ENCODE results near the gene CELF4. TPM values are rescaled to one million over a fixed set of nuclear protein-coding genes. Genes with fewer than 3 reads are reported as not detected.

CELF4 gene
- total RNA-seq, 1 experiment from 2014 or later: 0.40 TPM

- H3K9me3 ChIP-seq (ENCODE audit: low read length): no peaks in the 10 kb centered on the region
- ChIA-PET POLR2A (ENCODE audit: unreplicated experiment) (interaction anchor here (0.6 kb wide), 1 partner anchor 177 kb away, joined by 6 read pairs; no protein-coding TSS in a partner anchor), CTCF (no interaction called here)
- no peak for ATAC-seq
- 0 out of 2 replicates have a peak, but pooled peaks cover 3% of the 10 kb centered on the region for H3K27me3 ChIP-seq (ENCODE audit: low read length)
- H3K79me2 ChIP-seq (ENCODE audit: low read length): no peaks in the 10 kb centered on the region
- no peaks in the 10 kb centered on the region for H3K36me3 ChIP-seq (ENCODE audit: low read depth, low read length)
- no peak overlapping the region for H3K9ac ChIP-seq (ENCODE audit: low read length)
- intact Hi-C loops (cut with micrococcal nuclease): no loop called here
- H3K4me3 ChIP-seq (ENCODE audit: low read length): no peak overlapping the region
- TF ChIP-seq, protein P1, sequence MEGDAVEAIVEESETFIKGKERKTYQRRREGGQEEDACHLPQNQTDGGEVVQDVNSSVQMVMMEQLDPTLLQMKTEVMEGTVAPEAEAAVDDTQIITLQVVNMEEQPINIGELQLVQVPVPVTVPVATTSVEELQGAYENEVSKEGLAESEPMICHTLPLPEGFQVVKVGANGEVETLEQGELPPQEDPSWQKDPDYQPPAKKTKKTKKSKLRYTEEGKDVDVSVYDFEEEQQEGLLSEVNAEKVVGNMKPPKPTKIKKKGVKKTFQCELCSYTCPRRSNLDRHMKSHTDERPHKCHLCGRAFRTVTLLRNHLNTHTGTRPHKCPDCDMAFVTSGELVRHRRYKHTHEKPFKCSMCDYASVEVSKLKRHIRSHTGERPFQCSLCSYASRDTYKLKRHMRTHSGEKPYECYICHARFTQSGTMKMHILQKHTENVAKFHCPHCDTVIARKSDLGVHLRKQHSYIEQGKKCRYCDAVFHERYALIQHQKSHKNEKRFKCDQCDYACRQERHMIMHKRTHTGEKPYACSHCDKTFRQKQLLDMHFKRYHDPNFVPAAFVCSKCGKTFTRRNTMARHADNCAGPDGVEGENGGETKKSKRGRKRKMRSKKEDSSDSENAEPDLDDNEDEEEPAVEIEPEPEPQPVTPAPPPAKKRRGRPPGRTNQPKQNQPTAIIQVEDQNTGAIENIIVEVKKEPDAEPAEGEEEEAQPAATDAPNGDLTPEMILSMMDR (conservative IDR thresholded peaks at IDR 0.05; ENCODE audit: low read depth, low read length): no peak
- TF ChIP-seq EZH2phosphoT487 (IDR thresholded peaks at IDR 0.05; ENCODE audit: borderline replicate concordance, low read length) (no peak), EZH2 (IDR thresholded peaks at IDR 0.05; ENCODE audit: low read length, unreplicated experiment) (no peak)
- no peaks in the 10 kb centered on the region for H3F3A ChIP-seq (ENCODE audit: low read length, unreplicated experiment)
- no peaks in the 10 kb centered on the region for H3K4me1 ChIP-seq (ENCODE audit: insufficient read depth, low read length)
- no peak overlapping the region for H3K27ac ChIP-seq (ENCODE audit: low read length)
- no peaks in the 10 kb centered on the region for H3K9me2 ChIP-seq (replicated peaks; ENCODE audit: low read length)
- H4K20me1 ChIP-seq (ENCODE audit: low read length): no peaks in the 10 kb centered on the region
- DNase-seq: no peak
- no peak overlapping the region for H2AFZ ChIP-seq (ENCODE audit: low read length)
- H3K4me2 ChIP-seq (ENCODE audit: low read length): no peak overlapping the region
- no TSS peak for BruUV-seq (replicated peaks)
These were observed 18.3 kb downstream of the CELF4 start for GRCh38 chr18:37547196-37547827.

- no peaks in the 10 kb centered on the region for H3K79me2 ChIP-seq (ENCODE audit: low read length)
- H3K27me3 ChIP-seq (ENCODE audit: low read length): 0 out of 2 replicates have a peak, but pooled peaks cover 3% of the 10 kb centered on the region
- no peaks in the 10 kb centered on the region for H3K9me3 ChIP-seq (ENCODE audit: low read length)
- POLR2A ChIA-PET (ENCODE audit: unreplicated experiment): interaction anchor here (0.6 kb wide), 1 partner anchor 176 kb away, joined by 6 read pairs; no protein-coding TSS in a partner anchor
- no peak overlapping the region for H3K9ac ChIP-seq (ENCODE audit: low read length)
- no TSS peak for BruUV-seq (replicated peaks)
- H3K36me3 ChIP-seq (ENCODE audit: low read depth, low read length): no peaks in the 10 kb centered on the region
- TF ChIP-seq EZH2 (IDR thresholded peaks at IDR 0.05; ENCODE audit: low read length, unreplicated experiment) (no peak), EZH2phosphoT487 (IDR thresholded peaks at IDR 0.05; ENCODE audit: borderline replicate concordance, low read length) (no peak)
- TF ChIP-seq, protein P1 (conservative IDR thresholded peaks at IDR 0.05; ENCODE audit: low read depth, low read length): no peak
- intact Hi-C loops (cut with micrococcal nuclease): no loop called here
- CTCF ChIA-PET: no interaction called here
- ATAC-seq: no peak
- no peak for DNase-seq
- no peaks in the 10 kb centered on the region for H3F3A ChIP-seq (ENCODE audit: low read length, unreplicated experiment)
- H3K4me3 ChIP-seq (ENCODE audit: low read length): no peak overlapping the region
- H3K4me1 ChIP-seq (ENCODE audit: insufficient read depth, low read length): no peaks in the 10 kb centered on the region
- H3K9me2 ChIP-seq (replicated peaks; ENCODE audit: low read length): no peaks in the 10 kb centered on the region
- H4K20me1 ChIP-seq (ENCODE audit: low read length): no peaks in the 10 kb centered on the region
- no peak overlapping the region for H2AFZ ChIP-seq (ENCODE audit: low read length)
- no peak overlapping the region for H3K4me2 ChIP-seq (ENCODE audit: low read length)
- no peak overlapping the region for H3K27ac ChIP-seq (ENCODE audit: low read length)
These were observed 18.9 kb downstream of the CELF4 start for GRCh38 chr18:37546651-37547050.

GRCh38 chr18:37546272-37546537 lies 19.4 kb downstream of the CELF4 start:
- ATAC-seq (no peak), DNase-seq (no peak)
- no TSS peak for BruUV-seq (replicated peaks)
- Histone ChIP-seq H3K9me3 (ENCODE audit: low read length) (no peaks in the 10 kb centered on the region), H3K4me1 (ENCODE audit: insufficient read depth, low read length) (no peaks in the 10 kb centered on the region), H3K27me3 (ENCODE audit: low read length) (0 out of 2 replicates have a peak, but pooled peaks cover 3% of the 10 kb centered on the region), H3K4me3 (ENCODE audit: low read length) (no peak overlapping the region), H3K79me2 (ENCODE audit: low read length) (no peaks in the 10 kb centered on the region), H3K9ac (ENCODE audit: low read length) (no peak overlapping the region), H3K36me3 (ENCODE audit: low read depth, low read length) (no peaks in the 10 kb centered on the region), H2AFZ (ENCODE audit: low read length) (no peak overlapping the region), H3F3A (ENCODE audit: low read length, unreplicated experiment) (no peaks in the 10 kb centered on the region), H4K20me1 (ENCODE audit: low read length) (no peaks in the 10 kb centered on the region), H3K27ac (ENCODE audit: low read length) (no peak overlapping the region), H3K4me2 (ENCODE audit: low read length) (no peak overlapping the region), H3K9me2 (replicated peaks; ENCODE audit: low read length) (no peaks in the 10 kb centered on the region)
- CTCF ChIA-PET: no interaction called here
- intact Hi-C loops (cut with micrococcal nuclease): no loop called here
- TF ChIP-seq EZH2 (IDR thresholded peaks at IDR 0.05; ENCODE audit: low read length, unreplicated experiment): no peak
- TF ChIP-seq, protein P1 (conservative IDR thresholded peaks at IDR 0.05; ENCODE audit: low read depth, low read length): no peak
- TF ChIP-seq EZH2phosphoT487 (IDR thresholded peaks at IDR 0.05; ENCODE audit: borderline replicate concordance, low read length): no peak
- POLR2A ChIA-PET (ENCODE audit: unreplicated experiment): no interaction called here

Data from PC-3 (cell line).